Neural progenitor cell (in vitro differentiated cells): Measurements from ENCODE around the gene MS4A18.
"Not testable (repeated sequence)": the region's sequence is repeated elsewhere in the genome, so short reads cannot be mapped to it uniquely, and the experiment has no call there.

Experiments used
- EZH2 ChIP-seq: fragments of 200-600 bp; sonication (generic); IDR thresholded peaks from 2 replicates; pipeline ENCODE4 v1.6.1; 2017; ENCODE audit warnings: antibody characterized with exemption, mild to moderate bottlenecking, moderate library complexity
- TF ChIP-seq, protein P1 (sequence below): fragments of 200-600 bp; sonication (generic); IDR thresholded peaks from 2 replicates; pipeline ENCODE4 v1.5.1; 2017; ENCODE audit warnings: antibody characterized with exemption, mild to moderate bottlenecking

DNA sequence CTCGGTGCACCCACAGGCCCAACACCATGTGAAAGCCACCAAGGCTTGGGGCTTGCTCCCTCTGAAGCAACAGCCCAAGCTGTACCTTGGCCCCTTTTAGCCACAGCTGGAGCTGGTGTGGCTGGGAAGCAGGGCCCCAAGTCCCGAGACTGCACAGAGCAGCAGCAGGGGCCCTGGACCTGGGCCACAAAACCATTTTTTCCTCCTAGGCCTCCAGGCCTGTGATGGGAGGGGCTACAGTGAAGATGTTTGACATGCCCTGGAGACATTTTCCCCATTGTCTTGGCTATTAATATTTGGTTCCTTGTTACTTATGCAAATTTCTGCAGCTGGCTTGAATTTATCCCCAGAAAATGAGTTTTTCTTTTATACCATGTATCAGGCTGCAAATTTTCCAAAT, 46.3 kb upstream of the MS4A18 start:
- TF ChIP-seq, protein P1, sequence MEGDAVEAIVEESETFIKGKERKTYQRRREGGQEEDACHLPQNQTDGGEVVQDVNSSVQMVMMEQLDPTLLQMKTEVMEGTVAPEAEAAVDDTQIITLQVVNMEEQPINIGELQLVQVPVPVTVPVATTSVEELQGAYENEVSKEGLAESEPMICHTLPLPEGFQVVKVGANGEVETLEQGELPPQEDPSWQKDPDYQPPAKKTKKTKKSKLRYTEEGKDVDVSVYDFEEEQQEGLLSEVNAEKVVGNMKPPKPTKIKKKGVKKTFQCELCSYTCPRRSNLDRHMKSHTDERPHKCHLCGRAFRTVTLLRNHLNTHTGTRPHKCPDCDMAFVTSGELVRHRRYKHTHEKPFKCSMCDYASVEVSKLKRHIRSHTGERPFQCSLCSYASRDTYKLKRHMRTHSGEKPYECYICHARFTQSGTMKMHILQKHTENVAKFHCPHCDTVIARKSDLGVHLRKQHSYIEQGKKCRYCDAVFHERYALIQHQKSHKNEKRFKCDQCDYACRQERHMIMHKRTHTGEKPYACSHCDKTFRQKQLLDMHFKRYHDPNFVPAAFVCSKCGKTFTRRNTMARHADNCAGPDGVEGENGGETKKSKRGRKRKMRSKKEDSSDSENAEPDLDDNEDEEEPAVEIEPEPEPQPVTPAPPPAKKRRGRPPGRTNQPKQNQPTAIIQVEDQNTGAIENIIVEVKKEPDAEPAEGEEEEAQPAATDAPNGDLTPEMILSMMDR: not testable (repeated sequence)
- TF ChIP-seq EZH2: not testable (repeated sequence)
